Measurements from ENCODE around the gene CREB3L1.

DNA sequence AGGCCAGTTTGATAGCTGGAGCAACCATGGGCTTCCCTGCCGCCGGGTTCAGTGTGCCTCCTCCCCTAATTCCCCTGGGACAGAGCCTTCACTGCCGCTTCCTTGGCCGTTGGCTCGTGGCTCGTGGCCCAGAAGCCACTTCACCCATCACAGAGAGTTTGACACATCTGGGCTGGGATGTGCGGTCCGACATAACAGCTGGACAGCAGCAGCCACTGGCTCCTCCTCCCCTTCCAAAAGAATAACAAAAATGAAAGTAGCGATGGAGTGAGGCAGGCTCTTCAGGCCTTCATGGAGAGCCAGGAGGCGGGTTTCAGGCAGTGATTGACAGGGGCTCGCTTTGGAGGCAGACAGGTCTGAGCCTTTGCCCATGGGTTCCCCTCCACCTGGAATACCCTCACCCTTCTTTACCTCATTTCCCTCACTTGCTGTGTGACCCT lies 8.2 kb downstream of the CREB3L1 start:
- TF ChIP-seq ZC3H10 (CRISPR knock-in tag; IDR thresholded peaks at IDR 0.05): no peak
- TF ChIP-seq GLIS3 (CRISPR knock-in tag; IDR thresholded peaks at IDR 0.05): no peak
- TF ChIP-seq, protein P1, sequence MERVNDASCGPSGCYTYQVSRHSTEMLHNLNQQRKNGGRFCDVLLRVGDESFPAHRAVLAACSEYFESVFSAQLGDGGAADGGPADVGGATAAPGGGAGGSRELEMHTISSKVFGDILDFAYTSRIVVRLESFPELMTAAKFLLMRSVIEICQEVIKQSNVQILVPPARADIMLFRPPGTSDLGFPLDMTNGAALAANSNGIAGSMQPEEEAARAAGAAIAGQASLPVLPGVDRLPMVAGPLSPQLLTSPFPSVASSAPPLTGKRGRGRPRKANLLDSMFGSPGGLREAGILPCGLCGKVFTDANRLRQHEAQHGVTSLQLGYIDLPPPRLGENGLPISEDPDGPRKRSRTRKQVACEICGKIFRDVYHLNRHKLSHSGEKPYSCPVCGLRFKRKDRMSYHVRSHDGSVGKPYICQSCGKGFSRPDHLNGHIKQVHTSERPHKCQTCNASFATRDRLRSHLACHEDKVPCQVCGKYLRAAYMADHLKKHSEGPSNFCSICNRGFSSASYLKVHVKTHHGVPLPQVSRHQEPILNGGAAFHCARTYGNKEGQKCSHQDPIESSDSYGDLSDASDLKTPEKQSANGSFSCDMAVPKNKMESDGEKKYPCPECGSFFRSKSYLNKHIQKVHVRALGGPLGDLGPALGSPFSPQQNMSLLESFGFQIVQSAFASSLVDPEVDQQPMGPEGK (CRISPR knock-in tag; IDR thresholded peaks at IDR 0.05; ENCODE audit: borderline replicate concordance): no peak
- TF ChIP-seq ARNTL (CRISPR knock-in tag; IDR thresholded peaks at IDR 0.05; ENCODE audit: borderline replicate concordance, low read depth): no peak
- TF ChIP-seq, protein P2, sequence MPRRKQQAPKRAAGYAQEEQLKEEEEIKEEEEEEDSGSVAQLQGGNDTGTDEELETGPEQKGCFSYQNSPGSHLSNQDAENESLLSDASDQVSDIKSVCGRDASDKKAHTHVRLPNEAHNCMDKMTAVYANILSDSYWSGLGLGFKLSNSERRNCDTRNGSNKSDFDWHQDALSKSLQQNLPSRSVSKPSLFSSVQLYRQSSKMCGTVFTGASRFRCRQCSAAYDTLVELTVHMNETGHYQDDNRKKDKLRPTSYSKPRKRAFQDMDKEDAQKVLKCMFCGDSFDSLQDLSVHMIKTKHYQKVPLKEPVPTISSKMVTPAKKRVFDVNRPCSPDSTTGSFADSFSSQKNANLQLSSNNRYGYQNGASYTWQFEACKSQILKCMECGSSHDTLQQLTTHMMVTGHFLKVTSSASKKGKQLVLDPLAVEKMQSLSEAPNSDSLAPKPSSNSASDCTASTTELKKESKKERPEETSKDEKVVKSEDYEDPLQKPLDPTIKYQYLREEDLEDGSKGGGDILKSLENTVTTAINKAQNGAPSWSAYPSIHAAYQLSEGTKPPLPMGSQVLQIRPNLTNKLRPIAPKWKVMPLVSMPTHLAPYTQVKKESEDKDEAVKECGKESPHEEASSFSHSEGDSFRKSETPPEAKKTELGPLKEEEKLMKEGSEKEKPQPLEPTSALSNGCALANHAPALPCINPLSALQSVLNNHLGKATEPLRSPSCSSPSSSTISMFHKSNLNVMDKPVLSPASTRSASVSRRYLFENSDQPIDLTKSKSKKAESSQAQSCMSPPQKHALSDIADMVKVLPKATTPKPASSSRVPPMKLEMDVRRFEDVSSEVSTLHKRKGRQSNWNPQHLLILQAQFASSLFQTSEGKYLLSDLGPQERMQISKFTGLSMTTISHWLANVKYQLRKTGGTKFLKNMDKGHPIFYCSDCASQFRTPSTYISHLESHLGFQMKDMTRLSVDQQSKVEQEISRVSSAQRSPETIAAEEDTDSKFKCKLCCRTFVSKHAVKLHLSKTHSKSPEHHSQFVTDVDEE (CRISPR knock-in tag; IDR thresholded peaks at IDR 0.05): no peak
- TF ChIP-seq, protein P3, sequence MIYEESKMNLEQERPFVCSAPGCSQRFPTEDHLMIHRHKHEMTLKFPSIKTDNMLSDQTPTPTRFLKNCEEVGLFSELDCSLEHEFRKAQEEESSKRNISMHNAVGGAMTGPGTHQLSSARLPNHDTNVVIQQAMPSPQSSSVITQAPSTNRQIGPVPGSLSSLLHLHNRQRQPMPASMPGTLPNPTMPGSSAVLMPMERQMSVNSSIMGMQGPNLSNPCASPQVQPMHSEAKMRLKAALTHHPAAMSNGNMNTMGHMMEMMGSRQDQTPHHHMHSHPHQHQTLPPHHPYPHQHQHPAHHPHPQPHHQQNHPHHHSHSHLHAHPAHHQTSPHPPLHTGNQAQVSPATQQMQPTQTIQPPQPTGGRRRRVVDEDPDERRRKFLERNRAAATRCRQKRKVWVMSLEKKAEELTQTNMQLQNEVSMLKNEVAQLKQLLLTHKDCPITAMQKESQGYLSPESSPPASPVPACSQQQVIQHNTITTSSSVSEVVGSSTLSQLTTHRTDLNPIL (CRISPR knock-in tag; IDR thresholded peaks at IDR 0.05; ENCODE audit: low read depth): no peak
- no peak for TF ChIP-seq ZFP3 (CRISPR knock-in tag; IDR thresholded peaks at IDR 0.05)
- TF ChIP-seq, protein P4, sequence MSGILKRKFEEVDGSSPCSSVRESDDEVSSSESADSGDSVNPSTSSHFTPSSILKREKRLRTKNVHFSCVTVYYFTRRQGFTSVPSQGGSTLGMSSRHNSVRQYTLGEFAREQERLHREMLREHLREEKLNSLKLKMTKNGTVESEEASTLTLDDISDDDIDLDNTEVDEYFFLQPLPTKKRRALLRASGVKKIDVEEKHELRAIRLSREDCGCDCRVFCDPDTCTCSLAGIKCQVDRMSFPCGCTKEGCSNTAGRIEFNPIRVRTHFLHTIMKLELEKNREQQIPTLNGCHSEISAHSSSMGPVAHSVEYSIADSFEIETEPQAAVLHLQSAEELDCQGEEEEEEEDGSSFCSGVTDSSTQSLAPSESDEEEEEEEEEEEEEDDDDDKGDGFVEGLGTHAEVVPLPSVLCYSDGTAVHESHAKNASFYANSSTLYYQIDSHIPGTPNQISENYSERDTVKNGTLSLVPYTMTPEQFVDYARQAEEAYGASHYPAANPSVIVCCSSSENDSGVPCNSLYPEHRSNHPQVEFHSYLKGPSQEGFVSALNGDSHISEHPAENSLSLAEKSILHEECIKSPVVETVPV (CRISPR knock-in tag; IDR thresholded peaks at IDR 0.05): no peak

Measured in SK-N-SH treated with all-trans-retinoic acid at 6 μM for 48 hours (cell line).